K562 (cell line): ENCODE results near the gene PDLIM5. TPM values are rescaled to one million over a fixed set of nuclear protein-coding genes. Genes with fewer than 3 reads are reported as not detected.
A peak's percentile ranks its signal among the peaks of the same experiment; 100 is the strongest.

Experiments
- ATAC-seq: fragments of 200-7000 bp; cut with Tn5 transposase; 3 replicates; pipeline ENCODE4 v1.9.1; 2020; ENCODE audit warnings: moderate library complexity
- BruUV-seq: library from RNA; stranded (reverse); fragments of 400-500 nt; replicated peaks from 2 replicates; lab custom pipeline; 2021; lab: Mats Ljungman, UMichigan
- CTCF ChIA-PET: fragments of 300-600 bp; formaldehyde crosslinking; extraction: SDS; loops from one replicate; lab custom pipeline; 2021; ENCODE audit warnings: low intra/inter-chr PET ratio; lab: Yijun Ruan, JAX
- POLR2A ChIA-PET: fragments of 300-600, 350-650 bp; sonication (Branson Sonifier 250); formaldehyde crosslinking; extraction: SDS; loops from one replicate; lab custom pipeline; 2021; ENCODE audit warnings: antibody characterized with exemption, inconsistent platforms; lab: Yijun Ruan, JAX
- DNase-seq, 4 experiments: peaks; one replicate each; pipeline versions ENCODE4 v3.0.0 to v3.0.0-alpha.2; 2011 to 2018; ENCODE audit warnings: low spot score in 3 of 4, mixed read lengths in 3 of 4; ENCODE audit errors: extremely low read depth in 1 of 4
- FAIRE-seq: peaks from 2 replicates; lab custom pipeline; 2011; peaks lifted over from hg19 to GRCh38; lab: Jason Lieb, UNC
- H2AFZ ChIP-seq: 2 replicates; pipeline ENCODE4 v1.6.0; 2011; ENCODE audit warnings: low read depth, low read length, control low read depth, inconsistent platforms
- H3K27ac ChIP-seq: fragments of 200-600 bp; 3 replicates; pipeline ENCODE4 v1.8.0; 2011; ENCODE audit warnings: low read depth, mild to moderate bottlenecking, control low read depth, inconsistent platforms, low read length, moderate library complexity, mixed read lengths; ENCODE audit errors: extremely low read depth
- H3K27me3 ChIP-seq, 2 experiments: fragments of 300-600 bp in 1 of 2; 2 replicates in 1 of 2; 3 replicates in 1 of 2; pipeline versions ENCODE4 v1.6.0 to v1.8.0; 2011; ENCODE audit warnings: inconsistent platforms in 2 of 2, low read length in 2 of 2, mild to moderate bottlenecking in 1 of 2, mixed read lengths in 1 of 2, moderate library complexity in 1 of 2; ENCODE audit not compliant: control insufficient read depth in 2 of 2, insufficient read depth in 2 of 2
- H3K36me3 ChIP-seq: fragments of 300-600 bp; 3 replicates; pipeline ENCODE4 v1.8.0; 2011; ENCODE audit warnings: mild to moderate bottlenecking, low read length, inconsistent platforms; ENCODE audit not compliant: control insufficient read depth, insufficient read depth
- H3K4me1 ChIP-seq, 2 experiments: fragments of 200-600 bp in 1 of 2; replicated peaks in 1 of 2; 2 replicates in 1 of 2; 3 replicates in 1 of 2; pipeline versions ENCODE4 v1.5.1 to v1.8.0; 2011; ENCODE audit warnings: inconsistent platforms in 2 of 2, low read length in 2 of 2, mild to moderate bottlenecking in 1 of 2, mixed read lengths in 1 of 2, moderate library complexity in 1 of 2; ENCODE audit not compliant: control insufficient read depth in 2 of 2, insufficient read depth in 2 of 2
- H3K4me2 ChIP-seq: 2 replicates; pipeline ENCODE4 v1.6.1; 2011; ENCODE audit warnings: low read length, control low read depth, inconsistent platforms, mixed read lengths; ENCODE audit not compliant: insufficient read depth
- H3K4me3 ChIP-seq: fragments of 200-600 bp; sonication (generic), shearing (Covaris generic); 2 replicates; pipeline ENCODE4 v1.5.1; 2016; ENCODE audit warnings: control low read depth, inconsistent platforms
- H3K79me2 ChIP-seq: fragments of 200-600 bp; 3 replicates; pipeline ENCODE4 v1.8.0; 2011; ENCODE audit warnings: low read length, inconsistent platforms; ENCODE audit not compliant: control insufficient read depth, insufficient read depth
- H3K9ac ChIP-seq, 2 experiments: 2 replicates each; pipeline versions ENCODE4 v1.6.0 to v1.6.1; 2011; ENCODE audit warnings: low read depth in 2 of 2, low read length in 2 of 2, control low read depth in 1 of 2, inconsistent platforms in 1 of 2, mild to moderate bottlenecking in 1 of 2, mixed read lengths in 1 of 2; ENCODE audit not compliant: insufficient read depth in 1 of 2
- H3K9me1 ChIP-seq: one replicate; pipeline ENCODE4 v1.6.0; 2011; ENCODE audit warnings: inconsistent platforms, mild to moderate bottlenecking, low read length, moderate library complexity; ENCODE audit not compliant: control insufficient read depth, insufficient read depth
- H3K9me3 ChIP-seq: replicated peaks from 2 replicates; pipeline ENCODE4 v1.5.1; 2011; ENCODE audit warnings: low read depth, low read length, inconsistent platforms; ENCODE audit not compliant: control insufficient read depth, insufficient read depth
- H4K20me1 ChIP-seq: replicated peaks from 2 replicates; pipeline ENCODE4 v1.6.1; 2011; ENCODE audit warnings: low read length, inconsistent platforms, mixed read lengths; ENCODE audit not compliant: control insufficient read depth, insufficient read depth
- ELF4 ChIP-seq: fragments of 450-650 bp; formaldehyde crosslinking; IDR thresholded peaks from 2 replicates; pipeline ENCODE4 v1.4.0; 2022; ENCODE audit warnings: missing genetic modification characterization
- ETV5 ChIP-seq: sonication (generic); formaldehyde crosslinking; IDR thresholded peaks from 2 replicates; pipeline ENCODE4 v1.4.0; 2020; ENCODE audit warnings: low read depth, mild to moderate bottlenecking, missing genetic modification reagents
- HDAC2 ChIP-seq: fragments of 450-650 bp; IDR thresholded peaks from 2 replicates; pipeline ENCODE4 v1.6.1; 2016; ENCODE audit warnings: mild to moderate bottlenecking
- MAFG ChIP-seq: fragments of 450-650 bp; conservative IDR thresholded peaks from 2 replicates; pipeline ENCODE4 v1.6.1; 2016; ENCODE audit warnings: missing genetic modification characterization, missing compliant biosample characterization
- NFIC ChIP-seq: fragments of 450-650 bp; IDR thresholded peaks from 2 replicates; pipeline ENCODE4 v1.6.1; 2017; ENCODE audit warnings: mild to moderate bottlenecking, inconsistent platforms
- SNIP1 ChIP-seq: fragments of 450-650 bp; IDR thresholded peaks from 2 replicates; pipeline ENCODE4 v1.7.1; 2017; ENCODE audit warnings: low read depth, mild to moderate bottlenecking
- SPI1 ChIP-seq: IDR thresholded peaks from 2 replicates; pipeline ENCODE4 v1.6.1; 2011; ENCODE audit warnings: low read depth, low read length, control low read depth, borderline replicate concordance
- TSHZ1 ChIP-seq: fragments of 250-450 bp; sonication (Bioruptor Pico); IDR thresholded peaks from 2 replicates; pipeline ENCODE4 v1.4.0; 2020; ENCODE audit warnings: mild to moderate bottlenecking, moderate library complexity
- ZBTB40 ChIP-seq, 2 experiments: fragments of 450-650 bp in 1 of 2; sonication (generic) in 1 of 2; formaldehyde crosslinking in 1 of 2; IDR thresholded peaks; 2 replicates each; pipeline versions ENCODE4 v1.7.1 to v1.9.0; 2016 to 2022; ENCODE audit warnings: inconsistent platforms in 1 of 2, mild to moderate bottlenecking in 1 of 2, missing genetic modification reagents in 1 of 2
- ZNF507 ChIP-seq: conservative IDR thresholded peaks from 2 replicates; pipeline ENCODE4 v1.6.1; 2017; ENCODE audit warnings: missing genetic modification characterization, missing compliant biosample characterization
- ZSCAN29 ChIP-seq: fragments of 450-650 bp; IDR thresholded peaks from 2 replicates; pipeline ENCODE4 v1.6.1; 2017
- WGBS: fragments of 100-300 bp; shearing (Covaris generic); methylation state at CpG from one replicate; pipeline ENCODE4 v1.1.6; 2016; ENCODE audit warnings: low coverage, mixed read lengths; ENCODE audit not compliant: insufficient coverage; ENCODE audit errors: missing lambda C conversion rate; 5-methylcytosine and 5-hydroxymethylcytosine counted together
- in situ Hi-C: fragments of 300-500 bp; cut with MboI; formaldehyde crosslinking; loops from 4 replicates; pipeline ENCODE4 v1.15.0; 2018; ENCODE audit warnings: inconsistent platforms, mixed read lengths
- intact Hi-C: fragments of 100-400 bp; cut with micrococcal nuclease; formaldehyde crosslinking; loops from 2 replicates; pipeline ENCODE4 v1.14.2; 2022
- polyA plus RNA-seq, 8 experiments: library from polyadenylated mRNA; depleted of rRNA in 4 of 8; stranded (reverse) in 5 of 8; unstranded in 3 of 8; fragments of >200 nt; fragmentation: Nextera tagmentation in 2 of 8; fragmentation: Illumina TruSeq in 1 of 8; extraction: Ambion mirVana in 2 of 8; extraction: Trizol in 1 of 8; gene quantifications; 2 replicates each; pipeline versions ENCODE4 v1.2.1 to v1.2.3, GENCODE V29; 2011 to 2014; ENCODE audit warnings: inconsistent platforms in 1 of 8, missing spikeins in 1 of 8
- total RNA-seq, 7 experiments: library from RNA; depleted of rRNA in 6 of 7; stranded (reverse); fragments of >200 nt in 6 of 7; fragmentation: Illumina TruSeq in 2 of 7; extraction: Trizol in 2 of 7; gene quantifications; 2 replicates each; pipeline versions ENCODE4 v1.2.1 to v1.2.3, GENCODE V29; 2011 to 2021; ENCODE audit warnings: low replicate concordance in 1 of 7

Gene PDLIM5
- total and polyA plus RNA-seq, 9 of the 15 experiments (the other 6 are each of a cell fraction or from before 2014, with no cell fraction given), result 36.9 to 127 (median 62.5) TPM

- no peak overlapping the region for H2AFZ ChIP-seq
- no peaks in the 10 kb centered on the region for H3K36me3 ChIP-seq
- H3K27me3 ChIP-seq, result no peaks in the 10 kb centered on the region
- H3K9ac ChIP-seq, result no peak overlapping the region
- H3K79me2 ChIP-seq, result no peaks in the 10 kb centered on the region
- ATAC-seq (no peak), DNase-seq (no peak), FAIRE-seq (no peak)
- in situ Hi-C loops (no loop called here), intact Hi-C loops (no loop called here)
- no peak overlapping the region for H3K4me2 ChIP-seq
- WGBS, result 40% methylated on average over 4 of the region's 4 CpGs
- no peak overlapping the region for H3K4me3 ChIP-seq
- no peaks in the 10 kb centered on the region for H3K9me1 ChIP-seq
- ChIA-PET POLR2A (no interaction called here), CTCF (no interaction called here)
- no peaks in the 10 kb centered on the region for H3K9me3 ChIP-seq
- BruUV-seq, result no TSS peak
- no peak overlapping the region for H3K27ac ChIP-seq
- peaks cover 0 to 4% of the 10 kb centered on the region in 2 experiments; a peak in 1 of 5 replicates for H3K4me1 ChIP-seq
- H4K20me1 ChIP-seq, result no peaks in the 10 kb centered on the region
- no peak for TF ChIP-seq TSHZ1 (CRISPR knock-in tag)
- no peak for TF ChIP-seq ELF4
- TF ChIP-seq ETV5 (CRISPR knock-in tag), result no peak
- no peak for TF ChIP-seq SNIP1
- no peak for TF ChIP-seq HDAC2
- no peak for TF ChIP-seq MAFG (tag)
- no peak for TF ChIP-seq ZSCAN29
- peak; percentile 68 for TF ChIP-seq SPI1
- TF ChIP-seq ZNF507 (tag), result no peak
- no peak for TF ChIP-seq NFIC
- peak; percentile 21; the same call in 1 of the 2 replicates for TF ChIP-seq ZBTB40 (IDR thresholded peaks at IDR 0.05)
- no peak for TF ChIP-seq ZBTB40 (CRISPR knock-in tag; IDR thresholded peaks at IDR 0.05)
Observed at GRCh38 chr4:94416335-94416734, 35.4 kb upstream of the PDLIM5 start.
